Measurements from ENCODE around the gene PRPS1.

DNA sequence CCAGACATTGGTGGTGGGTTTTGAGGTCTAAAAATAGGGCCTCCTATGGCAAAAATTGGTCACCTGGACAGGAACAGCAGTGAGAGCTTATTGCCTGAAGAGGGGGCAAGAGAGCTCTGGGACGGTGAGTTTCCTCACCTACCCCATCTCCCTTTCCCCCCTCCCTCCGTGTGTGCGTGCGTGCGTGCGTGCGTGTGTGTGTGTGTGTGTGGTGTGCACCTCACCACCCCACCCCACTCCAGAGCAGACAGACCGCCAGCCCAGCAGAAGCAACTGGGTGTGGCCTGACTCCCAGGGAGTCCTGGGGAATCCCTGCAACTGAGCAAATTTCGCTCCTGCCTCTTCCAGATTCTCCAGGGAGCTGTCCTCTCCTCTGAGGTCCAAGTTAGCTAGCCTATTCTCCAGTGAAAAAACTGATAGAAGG is 44.7 kb downstream of the PRPS1 start:
- TF ChIP-seq, protein P1, sequence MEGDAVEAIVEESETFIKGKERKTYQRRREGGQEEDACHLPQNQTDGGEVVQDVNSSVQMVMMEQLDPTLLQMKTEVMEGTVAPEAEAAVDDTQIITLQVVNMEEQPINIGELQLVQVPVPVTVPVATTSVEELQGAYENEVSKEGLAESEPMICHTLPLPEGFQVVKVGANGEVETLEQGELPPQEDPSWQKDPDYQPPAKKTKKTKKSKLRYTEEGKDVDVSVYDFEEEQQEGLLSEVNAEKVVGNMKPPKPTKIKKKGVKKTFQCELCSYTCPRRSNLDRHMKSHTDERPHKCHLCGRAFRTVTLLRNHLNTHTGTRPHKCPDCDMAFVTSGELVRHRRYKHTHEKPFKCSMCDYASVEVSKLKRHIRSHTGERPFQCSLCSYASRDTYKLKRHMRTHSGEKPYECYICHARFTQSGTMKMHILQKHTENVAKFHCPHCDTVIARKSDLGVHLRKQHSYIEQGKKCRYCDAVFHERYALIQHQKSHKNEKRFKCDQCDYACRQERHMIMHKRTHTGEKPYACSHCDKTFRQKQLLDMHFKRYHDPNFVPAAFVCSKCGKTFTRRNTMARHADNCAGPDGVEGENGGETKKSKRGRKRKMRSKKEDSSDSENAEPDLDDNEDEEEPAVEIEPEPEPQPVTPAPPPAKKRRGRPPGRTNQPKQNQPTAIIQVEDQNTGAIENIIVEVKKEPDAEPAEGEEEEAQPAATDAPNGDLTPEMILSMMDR (IDR thresholded peaks at IDR 0.05; ENCODE audit: low read depth, low read length) = peak; percentile 60
- no peak for TF ChIP-seq EZH2phosphoT487 (IDR thresholded peaks at IDR 0.05; ENCODE audit: low read depth)
